ENCODE results near the gene PLCB4.

Gene PLCB4

DNA sequence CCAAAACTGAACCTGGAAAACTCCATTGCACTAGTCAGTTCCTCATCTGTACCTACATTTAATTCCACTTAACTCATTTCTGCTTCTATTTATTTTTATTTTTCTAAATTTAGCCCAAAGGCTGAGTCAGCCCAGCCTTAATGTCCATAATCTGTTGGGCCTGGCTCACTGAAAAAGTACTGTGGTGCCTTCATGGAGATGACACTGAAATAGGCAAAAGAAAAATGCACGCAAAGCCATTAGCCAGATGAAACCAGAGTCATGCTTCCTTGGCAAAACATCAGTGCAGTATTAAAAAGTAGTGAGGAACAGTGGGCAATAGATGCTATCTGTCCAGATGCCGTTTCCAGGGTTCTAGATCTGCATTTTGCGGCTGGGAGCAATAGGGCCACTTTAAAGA lies 14.7 kb upstream of the PLCB4 start:
- TF ChIP-seq, protein P1, sequence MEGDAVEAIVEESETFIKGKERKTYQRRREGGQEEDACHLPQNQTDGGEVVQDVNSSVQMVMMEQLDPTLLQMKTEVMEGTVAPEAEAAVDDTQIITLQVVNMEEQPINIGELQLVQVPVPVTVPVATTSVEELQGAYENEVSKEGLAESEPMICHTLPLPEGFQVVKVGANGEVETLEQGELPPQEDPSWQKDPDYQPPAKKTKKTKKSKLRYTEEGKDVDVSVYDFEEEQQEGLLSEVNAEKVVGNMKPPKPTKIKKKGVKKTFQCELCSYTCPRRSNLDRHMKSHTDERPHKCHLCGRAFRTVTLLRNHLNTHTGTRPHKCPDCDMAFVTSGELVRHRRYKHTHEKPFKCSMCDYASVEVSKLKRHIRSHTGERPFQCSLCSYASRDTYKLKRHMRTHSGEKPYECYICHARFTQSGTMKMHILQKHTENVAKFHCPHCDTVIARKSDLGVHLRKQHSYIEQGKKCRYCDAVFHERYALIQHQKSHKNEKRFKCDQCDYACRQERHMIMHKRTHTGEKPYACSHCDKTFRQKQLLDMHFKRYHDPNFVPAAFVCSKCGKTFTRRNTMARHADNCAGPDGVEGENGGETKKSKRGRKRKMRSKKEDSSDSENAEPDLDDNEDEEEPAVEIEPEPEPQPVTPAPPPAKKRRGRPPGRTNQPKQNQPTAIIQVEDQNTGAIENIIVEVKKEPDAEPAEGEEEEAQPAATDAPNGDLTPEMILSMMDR (IDR thresholded peaks at IDR 0.05; ENCODE audit: insufficient read depth, low read depth, low read length, missing control alignments): no peak
- DNase-seq (ENCODE audit: low read depth): no peak
- H3K4me3 ChIP-seq (ENCODE audit: low read length): no peak overlapping the region

DNA sequence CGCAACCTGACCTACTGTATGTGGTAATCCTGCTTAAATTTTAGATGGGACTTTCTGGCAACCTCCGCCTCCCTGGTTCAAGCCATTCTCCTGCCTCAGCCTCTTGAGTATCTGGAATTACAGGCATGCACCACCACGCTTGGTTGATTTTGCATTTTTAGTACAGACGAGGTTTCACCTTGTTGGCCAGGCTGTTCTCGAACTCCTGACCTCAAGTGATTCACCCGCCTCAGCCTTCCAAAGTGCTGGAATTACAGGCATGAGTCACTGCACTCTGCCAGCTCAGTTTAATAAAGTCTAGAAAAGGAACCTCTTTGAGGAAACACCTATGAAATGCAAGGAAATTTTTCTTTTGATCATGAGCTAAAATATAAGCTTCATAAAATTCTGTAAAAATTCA lies 9.0 kb upstream of the PLCB4 start:
- H3K4me3 ChIP-seq (ENCODE audit: low read length): no peak overlapping the region
- peak; percentile 24 for DNase-seq (ENCODE audit: low read depth)
- TF ChIP-seq, protein P1 (IDR thresholded peaks at IDR 0.05; ENCODE audit: insufficient read depth, low read depth, low read length, missing control alignments): no peak

- no peak overlapping the region for H3K4me3 ChIP-seq (ENCODE audit: low read length)
- no peak for DNase-seq (ENCODE audit: low read depth)
- TF ChIP-seq, protein P1 (IDR thresholded peaks at IDR 0.05; ENCODE audit: insufficient read depth, low read depth, low read length, missing control alignments): no peak
Measured at GRCh38 chr20:9061434-9061833, 7.5 kb upstream of the PLCB4 start.

DNA sequence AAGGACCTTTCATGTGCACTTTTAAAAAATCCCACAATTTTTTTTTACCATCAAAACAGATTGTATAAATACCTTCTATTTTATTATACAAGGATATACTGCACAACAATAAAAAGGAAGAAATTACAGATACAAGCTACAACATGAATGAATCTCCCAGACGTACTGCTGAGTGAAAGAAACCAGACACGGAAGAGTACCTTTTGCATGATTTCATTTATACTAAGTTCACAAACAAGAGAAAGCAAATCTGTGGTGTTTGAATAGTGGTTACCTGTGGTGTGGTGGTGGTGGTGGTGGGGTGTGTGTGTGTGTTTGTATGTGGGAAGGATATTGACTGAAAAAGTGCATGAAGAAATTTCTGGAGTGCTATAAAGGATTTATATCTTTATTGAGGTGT lies 6.8 kb upstream of the PLCB4 start:
- DNase-seq (ENCODE audit: low read depth): peak; percentile 72
- H3K4me3 ChIP-seq (ENCODE audit: low read length): no peak overlapping the region
- TF ChIP-seq, protein P1 (IDR thresholded peaks at IDR 0.05; ENCODE audit: insufficient read depth, low read depth, low read length, missing control alignments): no peak

DNA sequence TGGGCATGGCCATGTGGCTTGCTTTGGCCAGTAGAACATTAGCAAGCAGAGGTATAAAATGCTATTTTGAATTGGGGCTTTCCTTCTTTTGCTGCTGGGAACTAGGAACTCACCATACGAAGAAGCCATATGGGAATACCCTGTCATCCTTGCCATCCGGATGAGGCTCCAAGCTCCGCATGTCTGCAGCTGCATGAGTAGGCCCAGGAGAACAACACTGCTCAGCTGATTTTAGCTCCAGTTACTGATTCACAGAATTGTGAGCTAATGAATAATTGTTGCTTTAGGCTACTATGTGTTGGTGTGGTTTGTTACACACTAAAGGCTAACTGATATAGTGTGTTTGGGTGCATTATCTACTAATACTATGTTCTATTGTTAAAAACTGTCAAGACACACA lies 2.7 kb upstream of the PLCB4 start:
- no peak overlapping the region for H3K4me3 ChIP-seq (ENCODE audit: low read length)
- peak; percentile 74 for DNase-seq (ENCODE audit: low read depth)
- TF ChIP-seq, protein P1 (IDR thresholded peaks at IDR 0.05; ENCODE audit: insufficient read depth, low read depth, low read length, missing control alignments): no peak

GRCh38 chr20:9068233-9068801 lies 570 bp upstream of the PLCB4 start:
- H3K4me3 ChIP-seq (ENCODE audit: low read length): peak overlapping the region; percentile 68
- DNase-seq (ENCODE audit: low read depth): peak; percentile 55
- TF ChIP-seq, protein P1 (IDR thresholded peaks at IDR 0.05; ENCODE audit: insufficient read depth, low read depth, low read length, missing control alignments): no peak

DNA sequence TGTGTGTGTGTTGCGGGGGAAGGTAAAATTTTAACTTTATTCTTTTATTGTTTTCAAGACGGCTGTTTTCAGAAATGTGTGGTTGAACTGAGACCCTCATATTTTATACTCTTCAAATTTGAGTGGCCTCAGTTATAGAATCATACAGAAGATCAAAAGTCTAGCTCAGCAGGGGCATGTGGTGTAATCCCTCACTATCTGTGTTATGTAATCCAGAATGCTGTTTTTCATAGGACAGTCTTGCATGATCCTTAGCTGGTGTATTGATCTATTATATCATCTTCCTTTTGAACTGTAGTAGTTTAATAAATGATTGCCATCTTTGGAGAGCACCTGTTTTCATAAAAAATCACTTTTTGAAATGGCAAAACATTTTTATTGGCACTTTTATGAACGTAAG lies 1.4 kb downstream of the PLCB4 start:
- no peak overlapping the region for H3K4me3 ChIP-seq (ENCODE audit: low read length)
- TF ChIP-seq, protein P1 (IDR thresholded peaks at IDR 0.05; ENCODE audit: insufficient read depth, low read depth, low read length, missing control alignments): no peak

More for the DNA sequence above, 1.4 kb downstream of the PLCB4 start:
- DNase-seq (ENCODE audit: low read depth): peak; percentile 5
